ENCODE data around the gene GNAI1.

Gene GNAI1

GRCh38 chr7:80247891-80248290, 113.3 kb downstream of the GNAI1 start:
- DNase-seq (ENCODE audit: insufficient read length, low spot score): no peak
- no peak for TF ChIP-seq CTCF (IDR thresholded peaks at IDR 0.05; ENCODE audit: insufficient read depth, missing control alignments)
- no peak for FAIRE-seq

GRCh38 chr7:80249184-80249583, 114.6 kb downstream of the GNAI1 start:
- DNase-seq (ENCODE audit: insufficient read length, low spot score) (no peak), FAIRE-seq (no peak)
- TF ChIP-seq CTCF (IDR thresholded peaks at IDR 0.05; ENCODE audit: insufficient read depth, missing control alignments): no peak

GRCh38 chr7:80249619-80250295, 115.1 kb downstream of the GNAI1 start:
- FAIRE-seq (no peak), DNase-seq (ENCODE audit: insufficient read length, low spot score) (no peak)
- TF ChIP-seq CTCF (IDR thresholded peaks at IDR 0.05; ENCODE audit: insufficient read depth, missing control alignments): no peak

- DNase-seq (ENCODE audit: insufficient read length, low spot score): no peak
- no peak for FAIRE-seq
- no peak for TF ChIP-seq CTCF (IDR thresholded peaks at IDR 0.05; ENCODE audit: insufficient read depth, missing control alignments)
Observed at GRCh38 chr7:80253237-80253636, 118.6 kb downstream of the GNAI1 start.

GRCh38 chr7:80253653-80254052, 119.0 kb downstream of the GNAI1 start:
- no peak for TF ChIP-seq CTCF (IDR thresholded peaks at IDR 0.05; ENCODE audit: insufficient read depth, missing control alignments)
- FAIRE-seq: no peak
- no peak for DNase-seq (ENCODE audit: insufficient read length, low spot score)

- DNase-seq (ENCODE audit: insufficient read length, low spot score) (no peak), FAIRE-seq (no peak)
- no peak for TF ChIP-seq CTCF (IDR thresholded peaks at IDR 0.05; ENCODE audit: insufficient read depth, missing control alignments)
Observed at GRCh38 chr7:80255656-80256055, 121.0 kb downstream of the GNAI1 start.

- FAIRE-seq: no peak
- no peak for TF ChIP-seq CTCF (IDR thresholded peaks at IDR 0.05; ENCODE audit: insufficient read depth, missing control alignments)
- no peak for DNase-seq (ENCODE audit: insufficient read length, low spot score)
Observed at GRCh38 chr7:80257756-80258155, 123.1 kb downstream of the GNAI1 start.
